NCI-H2171 (cell line): ENCODE results near the gene PCDH19.

Source experiments
- DNase-seq: peaks from one replicate; lab custom pipeline; 2025; lab: John Stamatoyannopoulos, UW

PCDH19 gene

GRCh38 chrX:100296183-100296753 lies 113.8 kb downstream of the PCDH19 start:
- DNase-seq, result no peak

GRCh38 chrX:100294965-100295364 lies 115.1 kb downstream of the PCDH19 start:
- DNase-seq, result no peak

- DNase-seq, result no peak
Observed at GRCh38 chrX:100289066-100289558, 121.0 kb downstream of the PCDH19 start.

GRCh38 chrX:100277231-100277630 lies 132.8 kb downstream of the PCDH19 start:
- DNase-seq, result no peak

GRCh38 chrX:100274916-100275315 lies 135.2 kb downstream of the PCDH19 start:
- DNase-seq, result no peak

GRCh38 chrX:100265179-100265578 lies 144.9 kb downstream of the PCDH19 start:
- DNase-seq, result no peak

- DNase-seq, result no peak
Observed at GRCh38 chrX:100264200-100264599, 145.9 kb downstream of the PCDH19 start.

GRCh38 chrX:100263650-100264049 lies 146.4 kb downstream of the PCDH19 start:
- no peak for DNase-seq

GRCh38 chrX:100248885-100249493 lies 161.1 kb downstream of the PCDH19 start:
- DNase-seq, result no peak

- no peak for DNase-seq
Observed at GRCh38 chrX:100247826-100248225, 162.2 kb downstream of the PCDH19 start.

GRCh38 chrX:100244681-100245080 lies 165.4 kb downstream of the PCDH19 start:
- no peak for DNase-seq
